ENCODE measurements around the gene SYNDIG1.

DNA sequence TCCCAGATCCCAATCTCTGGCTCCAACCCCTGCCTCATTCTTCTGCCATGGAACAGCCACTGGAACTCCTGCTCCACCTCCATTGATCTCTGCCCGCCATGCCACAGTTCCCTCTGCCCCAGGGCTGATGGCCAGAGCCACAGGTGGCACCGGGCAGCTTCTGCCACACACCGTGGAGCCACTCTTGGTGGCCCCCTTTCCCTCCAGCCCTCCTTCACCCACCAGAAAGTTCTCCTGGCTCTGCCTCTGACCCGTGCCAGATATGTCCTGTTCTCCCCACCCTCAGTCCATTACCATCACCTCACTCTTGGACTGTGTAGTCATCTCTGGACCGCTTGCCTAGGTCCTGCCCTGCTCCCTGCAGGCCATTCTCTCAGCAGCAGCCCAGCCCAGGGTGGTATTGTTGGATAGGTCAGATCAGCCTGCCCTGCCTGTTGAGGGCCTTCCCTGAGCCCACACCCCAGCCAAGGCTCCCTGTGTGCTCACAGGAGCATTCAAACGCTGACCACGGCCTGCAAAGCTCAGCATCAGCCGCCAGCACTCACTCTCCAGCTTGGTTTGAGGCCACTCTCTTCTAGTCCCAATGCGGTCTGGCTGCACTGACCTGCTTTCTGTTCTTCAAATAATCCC is 16.8 kb upstream of the SYNDIG1 start:
- TF ChIP-seq, protein P1, sequence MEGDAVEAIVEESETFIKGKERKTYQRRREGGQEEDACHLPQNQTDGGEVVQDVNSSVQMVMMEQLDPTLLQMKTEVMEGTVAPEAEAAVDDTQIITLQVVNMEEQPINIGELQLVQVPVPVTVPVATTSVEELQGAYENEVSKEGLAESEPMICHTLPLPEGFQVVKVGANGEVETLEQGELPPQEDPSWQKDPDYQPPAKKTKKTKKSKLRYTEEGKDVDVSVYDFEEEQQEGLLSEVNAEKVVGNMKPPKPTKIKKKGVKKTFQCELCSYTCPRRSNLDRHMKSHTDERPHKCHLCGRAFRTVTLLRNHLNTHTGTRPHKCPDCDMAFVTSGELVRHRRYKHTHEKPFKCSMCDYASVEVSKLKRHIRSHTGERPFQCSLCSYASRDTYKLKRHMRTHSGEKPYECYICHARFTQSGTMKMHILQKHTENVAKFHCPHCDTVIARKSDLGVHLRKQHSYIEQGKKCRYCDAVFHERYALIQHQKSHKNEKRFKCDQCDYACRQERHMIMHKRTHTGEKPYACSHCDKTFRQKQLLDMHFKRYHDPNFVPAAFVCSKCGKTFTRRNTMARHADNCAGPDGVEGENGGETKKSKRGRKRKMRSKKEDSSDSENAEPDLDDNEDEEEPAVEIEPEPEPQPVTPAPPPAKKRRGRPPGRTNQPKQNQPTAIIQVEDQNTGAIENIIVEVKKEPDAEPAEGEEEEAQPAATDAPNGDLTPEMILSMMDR (IDR thresholded peaks at IDR 0.05; ENCODE audit: insufficient read depth, low read depth, low read length), result no peak
- TF ChIP-seq EZH2 (IDR thresholded peaks at IDR 0.05; ENCODE audit: insufficient read depth, low read length), result no peak

All from astrocyte (in vitro differentiated cells and primary cell).